HG03432 (cell line): Measurements from ENCODE around the gene RASA1.
"Not testable (repeated sequence)": the region's sequence is repeated elsewhere in the genome, so short reads cannot be mapped to it uniquely, and the experiment has no call there.

ENCODE experiments used
- ATAC-seq: cut with Tn5 transposase; IDR thresholded peaks from one replicate; pipeline ENCODE4 v1.9.1; 2021; ENCODE audit warnings: mild to moderate bottlenecking, moderate library complexity; ENCODE audit not compliant: unreplicated experiment

The RASA1 gene

GRCh38 chr5:87278590-87279100 lies 11.0 kb downstream of the RASA1 start:
- no peak for ATAC-seq

- ATAC-seq: no peak
These were observed 14.6 kb downstream of the RASA1 start for GRCh38 chr5:87282269-87282668.

- not testable (repeated sequence) for ATAC-seq
These were observed 19.6 kb downstream of the RASA1 start for GRCh38 chr5:87287266-87287665.

- no peak for ATAC-seq
These were observed 31.1 kb downstream of the RASA1 start for GRCh38 chr5:87298692-87299362.

- no peak for ATAC-seq
These were observed 32.5 kb downstream of the RASA1 start for GRCh38 chr5:87300176-87300575.

- peak; percentile 49 for ATAC-seq
These were observed 33.1 kb downstream of the RASA1 start for GRCh38 chr5:87300744-87301143.

- ATAC-seq: no peak
These were observed 34.4 kb downstream of the RASA1 start for GRCh38 chr5:87302061-87302460.

- ATAC-seq: no peak
These were observed 35.6 kb downstream of the RASA1 start for GRCh38 chr5:87303324-87303723.

GRCh38 chr5:87306090-87306489 lies 38.4 kb downstream of the RASA1 start:
- not testable (repeated sequence) for ATAC-seq

- ATAC-seq: peak; percentile 92
These were observed 40.2 kb downstream of the RASA1 start for GRCh38 chr5:87307796-87308423.

GRCh38 chr5:87311405-87312279 lies 44.0 kb downstream of the RASA1 start:
- no peak for ATAC-seq

GRCh38 chr5:87313216-87313615 lies 45.5 kb downstream of the RASA1 start:
- ATAC-seq: no peak

- no peak for ATAC-seq
These were observed 51.8 kb downstream of the RASA1 start for GRCh38 chr5:87319469-87319868.

GRCh38 chr5:87321605-87322004 lies 53.9 kb downstream of the RASA1 start:
- no peak for ATAC-seq

- no peak for ATAC-seq
These were observed 54.7 kb downstream of the RASA1 start for GRCh38 chr5:87322381-87322780.

GRCh38 chr5:87327998-87328397 lies 60.3 kb downstream of the RASA1 start:
- no peak for ATAC-seq

- no peak for ATAC-seq
These were observed 61.4 kb downstream of the RASA1 start for GRCh38 chr5:87329114-87329513.

- ATAC-seq: no peak
These were observed 72.3 kb downstream of the RASA1 start for GRCh38 chr5:87339986-87340385.

- ATAC-seq: peak; percentile 100
These were observed 73.0 kb downstream of the RASA1 start for GRCh38 chr5:87340716-87341115.

GRCh38 chr5:87347272-87347671 lies 79.6 kb downstream of the RASA1 start:
- no peak for ATAC-seq

GRCh38 chr5:87347841-87348240 lies 80.2 kb downstream of the RASA1 start:
- ATAC-seq: no peak
